Chondrocyte (in vitro differentiated cells): ENCODE measurements around the gene SLC17A5. TPM values are rescaled to one million over a fixed set of nuclear protein-coding genes. Genes with fewer than 3 reads are reported as not detected.

Experiments used
- DNase-seq: peaks from one replicate; pipeline ENCODE4 v3.0.0; 2021; ENCODE audit warnings: mixed read lengths, low spot score
- H3K27ac Mint-ChIP-seq: one replicate; pipeline ENCODE4 v1.8.0; 2021; ENCODE audit warnings: mild to moderate bottlenecking, moderate library complexity, mixed read lengths; ENCODE audit not compliant: unreplicated experiment
- H3K27me3 Mint-ChIP-seq: 2 replicates; pipeline ENCODE4 v1.8.0; 2021; ENCODE audit warnings: low read depth, mixed read lengths
- H3K36me3 Mint-ChIP-seq: 2 replicates; pipeline ENCODE4 v1.8.0; 2021; ENCODE audit warnings: low read depth, mixed read lengths
- H3K4me1 Mint-ChIP-seq: 2 replicates; pipeline ENCODE4 v1.8.0; 2021; ENCODE audit warnings: low read depth, mild to moderate bottlenecking, mixed read lengths
- H3K4me3 Mint-ChIP-seq: one replicate; pipeline ENCODE4 v1.8.0; 2021; ENCODE audit warnings: mild to moderate bottlenecking, moderate library complexity, mixed read lengths; ENCODE audit not compliant: unreplicated experiment
- H3K9me3 Mint-ChIP-seq: 2 replicates; pipeline ENCODE4 v1.8.0; 2021; ENCODE audit warnings: low read depth, mixed read lengths
- long read RNA-seq: library from polyadenylated mRNA; stranded (forward); transcript quantifications from one replicate; pipeline ENCODE4 v2.0.0, GENCODE V29; 2021
- total RNA-seq: library from RNA; stranded (reverse); gene quantifications from 3 replicates; pipeline ENCODE4 v1.2.1, GENCODE V29; 2021
- TF ChIP-seq, protein P1 (sequence below): fragments of 200-600 bp; sonication (generic); IDR thresholded peaks from 2 replicates; pipeline ENCODE4 v1.5.0; 2021; ENCODE audit warnings: antibody characterized with exemption, mild to moderate bottlenecking, moderate library complexity

Gene SLC17A5
- 29.8 to 48.2 TPM (median 33.0 TPM) in 3 replicates for total RNA-seq
- long read RNA-seq, transcript SLC17A5-201 (11 exons, 3,455 nt) = major isoform, 42 of 62 reads
- long read RNA-seq, partial matches to known transcripts = 3 of 62 reads
- long read RNA-seq, other reads (novel, unspliced or antisense) = 17 of 62 reads

DNA sequence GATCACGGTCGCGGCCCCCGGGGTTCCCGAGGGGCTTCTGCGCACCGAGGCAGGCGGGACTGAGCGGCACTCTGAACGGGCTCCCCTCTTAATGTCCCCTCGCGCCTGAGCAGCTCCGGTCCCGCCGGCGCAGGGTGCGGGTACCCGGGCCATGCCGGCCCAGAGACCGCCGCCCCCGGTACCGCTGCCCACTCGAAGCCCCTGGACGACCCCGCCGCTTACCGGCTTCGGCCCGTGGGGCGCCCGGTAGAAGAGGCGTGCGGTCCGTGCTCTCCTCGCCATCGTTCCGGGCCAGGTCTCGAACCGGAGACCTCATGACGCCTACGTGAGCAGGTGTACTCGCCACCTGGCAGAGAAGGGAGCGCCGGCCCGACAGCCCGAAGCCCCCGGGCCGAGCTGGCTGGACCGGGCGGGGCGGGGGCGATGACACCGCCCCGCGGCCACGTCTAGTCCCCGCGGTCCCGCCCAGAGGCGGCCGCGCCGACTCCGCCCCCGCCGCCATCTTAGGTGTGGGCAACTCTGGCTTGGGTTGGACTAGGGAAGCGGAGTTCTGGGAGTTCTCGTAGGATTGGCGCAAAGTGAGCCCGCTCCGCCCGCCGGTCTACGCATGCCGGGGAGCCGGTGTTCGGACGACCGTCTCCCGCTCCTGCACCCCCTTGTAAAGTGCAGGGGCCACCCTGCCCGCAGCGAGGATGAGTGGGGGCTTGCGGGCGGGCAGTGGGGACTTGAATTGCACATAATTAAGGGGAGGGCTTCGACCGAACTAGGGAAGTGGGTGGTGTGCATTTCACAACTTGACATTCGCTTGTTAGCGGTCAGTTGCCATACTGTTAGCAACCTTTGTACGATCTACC is at the start of gene SLC17A5:
Gene SLC17A5, minus strand, starts transcription at position 422 of the 854 bp plus-strand sequence. Its CDS starts 106 bp downstream, at position 316.
- peak within 1 kb of the TSS; percentile 97 for H3K4me3 Mint-ChIP-seq
- peak within 1 kb of the TSS; percentile 99 for H3K27ac Mint-ChIP-seq
- TF ChIP-seq, protein P1, sequence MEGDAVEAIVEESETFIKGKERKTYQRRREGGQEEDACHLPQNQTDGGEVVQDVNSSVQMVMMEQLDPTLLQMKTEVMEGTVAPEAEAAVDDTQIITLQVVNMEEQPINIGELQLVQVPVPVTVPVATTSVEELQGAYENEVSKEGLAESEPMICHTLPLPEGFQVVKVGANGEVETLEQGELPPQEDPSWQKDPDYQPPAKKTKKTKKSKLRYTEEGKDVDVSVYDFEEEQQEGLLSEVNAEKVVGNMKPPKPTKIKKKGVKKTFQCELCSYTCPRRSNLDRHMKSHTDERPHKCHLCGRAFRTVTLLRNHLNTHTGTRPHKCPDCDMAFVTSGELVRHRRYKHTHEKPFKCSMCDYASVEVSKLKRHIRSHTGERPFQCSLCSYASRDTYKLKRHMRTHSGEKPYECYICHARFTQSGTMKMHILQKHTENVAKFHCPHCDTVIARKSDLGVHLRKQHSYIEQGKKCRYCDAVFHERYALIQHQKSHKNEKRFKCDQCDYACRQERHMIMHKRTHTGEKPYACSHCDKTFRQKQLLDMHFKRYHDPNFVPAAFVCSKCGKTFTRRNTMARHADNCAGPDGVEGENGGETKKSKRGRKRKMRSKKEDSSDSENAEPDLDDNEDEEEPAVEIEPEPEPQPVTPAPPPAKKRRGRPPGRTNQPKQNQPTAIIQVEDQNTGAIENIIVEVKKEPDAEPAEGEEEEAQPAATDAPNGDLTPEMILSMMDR = no peak
- no peaks in the 10 kb centered on the region for H3K27me3 Mint-ChIP-seq
- H3K36me3 Mint-ChIP-seq = peaks cover 4% of the 10 kb centered on the region
- DNase-seq = peak; percentile 94
- H3K4me1 Mint-ChIP-seq = peaks cover 28% of the 10 kb centered on the region
- H3K9me3 Mint-ChIP-seq = no peaks in the 10 kb centered on the region

DNA sequence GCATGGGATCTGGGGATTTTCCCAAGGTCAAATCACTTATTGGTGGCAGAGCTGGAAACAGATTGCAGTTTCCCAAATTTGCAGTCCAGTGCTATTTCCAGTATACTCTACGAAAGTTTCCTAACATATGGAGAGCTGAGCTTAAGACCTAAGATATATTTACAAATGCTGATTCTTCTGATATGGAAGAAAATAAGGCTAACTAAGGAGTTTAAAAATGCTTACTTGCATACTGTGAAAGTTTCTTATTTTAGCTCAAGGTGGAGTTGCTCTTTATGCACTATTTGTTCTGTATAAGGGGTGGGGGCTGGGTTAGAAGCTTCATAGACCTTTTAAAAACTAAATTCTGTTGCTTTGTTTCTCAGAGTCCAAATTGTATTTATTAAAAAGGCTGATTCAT is 49.7 kb upstream of the SLC17A5 start:
- DNase-seq = no peak
- Mint-ChIP-seq H3K4me1 (no peaks in the 10 kb centered on the region), H3K36me3 (peaks cover 3% of the 10 kb centered on the region), H3K27me3 (no peaks in the 10 kb centered on the region), H3K9me3 (no peaks in the 10 kb centered on the region), H3K4me3 (no peak overlapping the region), H3K27ac (no peak overlapping the region)
- TF ChIP-seq, protein P1 = no peak

- peaks cover 4% of the 10 kb centered on the region for H3K4me1 Mint-ChIP-seq
These were observed 48.7 kb upstream of the SLC17A5 start for GRCh38 chr6:73702444-73702843.

DNA sequence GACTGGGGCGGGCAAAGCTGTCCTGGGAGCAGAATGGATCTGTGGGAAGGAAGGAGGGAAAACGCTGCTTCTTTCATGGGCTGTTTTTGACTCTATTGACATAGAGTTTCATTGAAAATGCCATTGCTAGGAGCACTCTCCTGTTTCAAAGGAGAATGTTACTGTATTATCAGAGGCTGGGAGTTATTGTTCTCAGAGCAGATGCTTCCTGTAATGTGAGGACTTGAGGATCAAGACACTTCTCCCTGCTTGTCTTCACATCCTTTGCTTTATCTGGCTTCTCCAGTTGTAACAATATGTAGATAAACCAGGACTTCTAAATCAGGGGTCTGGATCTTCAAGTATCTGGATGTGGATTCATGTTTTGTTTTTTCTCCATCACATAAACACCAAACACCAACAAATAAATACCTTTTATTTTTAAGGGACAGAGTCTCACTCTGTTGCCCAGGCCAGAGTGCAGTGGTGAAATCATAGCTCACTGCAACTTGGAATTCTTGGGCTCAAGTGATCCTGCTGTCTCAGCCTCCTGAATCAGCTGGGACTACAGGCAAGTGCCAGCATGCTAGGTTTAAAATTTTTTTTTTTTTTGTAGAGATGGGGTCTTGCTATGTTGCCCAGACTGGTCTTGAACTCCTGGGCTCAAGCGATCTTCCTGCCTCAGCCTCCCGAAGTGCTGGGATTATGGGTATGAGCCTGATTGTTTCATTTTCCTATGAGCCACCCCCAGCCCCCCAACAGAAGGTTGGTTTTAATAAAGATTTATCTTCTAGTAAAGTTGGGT is 46.1 kb upstream of the SLC17A5 start:
- peaks cover 6% of the 10 kb centered on the region for H3K36me3 Mint-ChIP-seq
- no peaks in the 10 kb centered on the region for H3K9me3 Mint-ChIP-seq
- TF ChIP-seq, protein P1 = no peak
- H3K27me3 Mint-ChIP-seq = no peaks in the 10 kb centered on the region
- no peak overlapping the region for H3K4me3 Mint-ChIP-seq
- no peak for DNase-seq
- peaks cover 27% of the 10 kb centered on the region for H3K4me1 Mint-ChIP-seq
- no peak overlapping the region for H3K27ac Mint-ChIP-seq

More at GRCh38 chr6:73702444-73702843, 48.7 kb upstream of the SLC17A5 start:
- Mint-ChIP-seq H3K9me3 (no peaks in the 10 kb centered on the region), H3K4me3 (no peak overlapping the region), H3K27me3 (no peaks in the 10 kb centered on the region), H3K36me3 (peaks cover 6% of the 10 kb centered on the region), H3K27ac (no peak overlapping the region)
- TF ChIP-seq, protein P1 = no peak
- no peak for DNase-seq
